K562 treated with DMSO at 1 percent for 12 hours (cell line): Measurements from ENCODE around the gene ZC3H12C. TPM values are rescaled to one million over a fixed set of nuclear protein-coding genes. Genes with fewer than 3 reads are reported as not detected.

Source experiments
- total RNA-seq: library from RNA; unstranded; fragments of 300-600 nt; gene quantifications from 2 replicates; pipeline ENCODE4 v1.2.3, GENCODE V29; 2022; ENCODE audit not compliant: insufficient read depth

The ZC3H12C gene
- total RNA-seq, result 0.25 and 2.5 TPM in 2 replicates

GRCh38 chr11:110092515-110093406, at the start of gene ZC3H12C:
TSS of gene ZC3H12C (plus strand) at chr11:110093392. CDS start at chr11:110093412, 20 bp downstream.

Other genes starting within 250 kb of the ZC3H12C start
- 20.4 and 57.3 TPM in 2 replicates for gene RDX, start 203.2 kb downstream of the ZC3H12C start, total RNA-seq